GM12891 (cell line): Measurements from ENCODE around the gene WNT3.

Source experiments
- POLR2A ChIP-seq: IDR thresholded peaks from 2 replicates; pipeline ENCODE4 v1.6.1; 2011; ENCODE audit warnings: low read depth, low read length, control low read depth
- TAF1 ChIP-seq: IDR thresholded peaks from 2 replicates; pipeline ENCODE4 v1.6.1; 2011; ENCODE audit warnings: low read depth, low read length, control low read depth

DNA sequence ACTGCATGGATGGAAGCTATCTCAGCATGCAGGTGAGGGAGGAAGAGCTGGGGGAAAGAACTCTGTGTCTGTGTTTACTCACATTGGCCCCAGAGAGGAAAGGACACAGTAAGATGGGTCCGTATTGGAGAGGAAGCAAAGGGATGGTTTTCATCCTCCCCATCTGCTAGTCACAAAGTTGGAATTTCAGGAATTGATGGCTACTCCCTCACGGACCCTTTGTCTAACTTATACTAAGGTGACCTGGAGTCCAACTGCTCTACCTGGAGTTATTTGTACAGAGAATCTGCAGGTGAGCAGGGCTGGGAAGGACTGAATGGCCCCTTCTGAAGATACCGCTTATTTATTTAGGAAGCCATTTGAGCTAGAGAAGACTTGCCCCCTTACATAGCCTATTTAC is 55.1 kb downstream of the WNT3 start:
- TF ChIP-seq TAF1: no peak
- no peak for TF ChIP-seq POLR2A
